ENCODE results near the gene MRPL3. TPM values are rescaled to one million over a fixed set of nuclear protein-coding genes. Genes with fewer than 3 reads are reported as not detected.

MRPL3 gene
- total RNA-seq, 2 donors from 2014 or later: 110 to 119 TPM

DNA sequence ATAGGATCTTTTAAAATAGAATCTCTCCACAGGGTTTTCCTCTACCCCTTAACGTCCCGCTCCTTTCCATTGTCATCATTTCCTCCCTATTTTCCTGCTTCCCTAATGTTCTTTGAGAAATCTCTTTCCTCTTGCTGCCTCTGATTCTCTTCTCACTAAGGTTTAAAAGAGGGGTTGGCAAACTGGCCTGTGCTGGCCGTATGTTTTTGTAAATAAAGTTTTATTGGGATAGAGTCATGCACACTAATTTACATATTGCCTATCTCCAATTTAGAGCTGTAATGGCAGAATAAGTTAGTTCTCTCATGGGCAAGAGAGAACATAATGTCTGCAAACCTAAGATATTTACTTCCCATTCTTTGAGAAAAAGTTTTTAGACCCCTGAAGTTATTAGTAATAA is 25.0 kb downstream of the MRPL3 start:
- H3K36me3 Mint-ChIP-seq (ENCODE audit: low read depth): peaks cover 23% of the 10 kb centered on the region
- no peak overlapping the region for H3K4me3 ChIP-seq (ENCODE audit: low read length)
- no peaks in the 10 kb centered on the region for H3K9me3 ChIP-seq (ENCODE audit: control insufficient read depth, low read length)
- no peak overlapping the region for H3K27ac Mint-ChIP-seq
- H3K27ac ChIP-seq (ENCODE audit: low read depth, low read length): no peak overlapping the region
- no peaks in the 10 kb centered on the region for H3K27me3 ChIP-seq (ENCODE audit: control insufficient read depth, insufficient read depth, low read length, poor library complexity, severe bottlenecking)
- peaks cover 3% of the 10 kb centered on the region for H3K4me1 Mint-ChIP-seq
- H3K36me3 ChIP-seq (ENCODE audit: control insufficient read depth, insufficient read depth, low read length): peaks cover 39% of the 10 kb centered on the region
- no peaks in the 10 kb centered on the region for H3K27me3 Mint-ChIP-seq (ENCODE audit: insufficient read depth)
- H3K4me1 ChIP-seq (ENCODE audit: control insufficient read depth, insufficient read depth, low read length): no peaks in the 10 kb centered on the region
- TF ChIP-seq, protein P1, sequence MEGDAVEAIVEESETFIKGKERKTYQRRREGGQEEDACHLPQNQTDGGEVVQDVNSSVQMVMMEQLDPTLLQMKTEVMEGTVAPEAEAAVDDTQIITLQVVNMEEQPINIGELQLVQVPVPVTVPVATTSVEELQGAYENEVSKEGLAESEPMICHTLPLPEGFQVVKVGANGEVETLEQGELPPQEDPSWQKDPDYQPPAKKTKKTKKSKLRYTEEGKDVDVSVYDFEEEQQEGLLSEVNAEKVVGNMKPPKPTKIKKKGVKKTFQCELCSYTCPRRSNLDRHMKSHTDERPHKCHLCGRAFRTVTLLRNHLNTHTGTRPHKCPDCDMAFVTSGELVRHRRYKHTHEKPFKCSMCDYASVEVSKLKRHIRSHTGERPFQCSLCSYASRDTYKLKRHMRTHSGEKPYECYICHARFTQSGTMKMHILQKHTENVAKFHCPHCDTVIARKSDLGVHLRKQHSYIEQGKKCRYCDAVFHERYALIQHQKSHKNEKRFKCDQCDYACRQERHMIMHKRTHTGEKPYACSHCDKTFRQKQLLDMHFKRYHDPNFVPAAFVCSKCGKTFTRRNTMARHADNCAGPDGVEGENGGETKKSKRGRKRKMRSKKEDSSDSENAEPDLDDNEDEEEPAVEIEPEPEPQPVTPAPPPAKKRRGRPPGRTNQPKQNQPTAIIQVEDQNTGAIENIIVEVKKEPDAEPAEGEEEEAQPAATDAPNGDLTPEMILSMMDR (conservative IDR thresholded peaks at IDR 0.05): no peak
- no peak for DNase-seq
- no peaks in the 10 kb centered on the region for H3K9me3 Mint-ChIP-seq
- no peak overlapping the region for H3K4me3 Mint-ChIP-seq
- 88% methylated on average over 2 of the region's 3 CpGs; no CpG with 5 or more reads in 1 of the 2 experiments for WGBS, 2 experiments (ENCODE audit: insufficient coverage in 1 of 2, insufficient read length in 1 of 2)
- H3K9ac ChIP-seq (ENCODE audit: extremely low read depth, low read length, poor library complexity, severe bottlenecking): no peak overlapping the region

DNA sequence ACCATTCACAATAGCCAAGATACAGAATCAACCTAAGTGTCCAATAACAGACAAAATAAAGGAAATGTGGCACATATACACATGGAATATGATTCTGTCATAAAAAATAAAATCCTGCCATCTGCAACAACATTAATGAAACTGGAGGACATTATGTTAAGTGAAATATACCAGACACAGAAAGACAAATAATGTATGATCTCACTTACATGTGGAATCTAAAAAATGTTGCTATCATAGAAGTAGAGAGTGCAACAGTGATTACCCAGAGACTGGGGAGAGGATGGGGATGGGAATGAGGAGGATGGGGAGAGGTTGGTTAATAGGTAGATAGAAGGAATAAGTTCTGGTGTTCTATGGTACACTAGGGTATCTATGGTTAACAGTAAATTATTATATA is 28.7 kb downstream of the MRPL3 start:
- H3K36me3 ChIP-seq (ENCODE audit: control insufficient read depth, insufficient read depth, low read length): peaks cover 37% of the 10 kb centered on the region
- no peaks in the 10 kb centered on the region for H3K27me3 ChIP-seq (ENCODE audit: control insufficient read depth, insufficient read depth, low read length, poor library complexity, severe bottlenecking)
- no peaks in the 10 kb centered on the region for H3K4me1 ChIP-seq (ENCODE audit: control insufficient read depth, insufficient read depth, low read length)
- no peaks in the 10 kb centered on the region for H3K27me3 Mint-ChIP-seq (ENCODE audit: insufficient read depth)
- H3K9me3 ChIP-seq (ENCODE audit: control insufficient read depth, low read length): no peaks in the 10 kb centered on the region
- TF ChIP-seq, protein P1 (conservative IDR thresholded peaks at IDR 0.05): no peak
- H3K4me3 ChIP-seq (ENCODE audit: low read length): no peak overlapping the region
- H3K36me3 Mint-ChIP-seq (ENCODE audit: low read depth): peaks cover 29% of the 10 kb centered on the region
- no peak for DNase-seq
- peaks cover 3% of the 10 kb centered on the region for H3K4me1 Mint-ChIP-seq
- H3K4me3 Mint-ChIP-seq: no peak overlapping the region
- no peak overlapping the region for H3K27ac ChIP-seq (ENCODE audit: low read depth, low read length)
- H3K9ac ChIP-seq (ENCODE audit: extremely low read depth, low read length, poor library complexity, severe bottlenecking): no peak overlapping the region
- no peaks in the 10 kb centered on the region for H3K9me3 Mint-ChIP-seq
- no peak overlapping the region for H3K27ac Mint-ChIP-seq

DNA sequence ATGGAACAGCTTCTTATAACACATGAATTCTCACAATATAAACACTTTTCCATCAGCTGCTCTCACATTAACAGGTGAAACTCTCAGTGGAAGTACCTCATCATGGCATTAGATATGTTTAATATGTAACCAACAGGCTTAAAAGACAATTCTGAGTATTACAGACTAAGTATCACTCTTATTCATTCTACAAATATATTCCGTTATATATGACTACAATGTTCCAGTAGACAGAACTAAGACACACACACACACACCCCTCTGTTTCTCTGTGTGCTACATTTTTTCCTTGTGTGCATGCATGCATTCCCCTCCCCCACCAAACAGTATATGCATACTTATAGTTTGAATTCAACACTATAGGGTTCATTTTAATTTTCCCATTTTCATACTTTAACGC is 32.4 kb downstream of the MRPL3 start:
- Mint-ChIP-seq H3K4me3 (no peak overlapping the region), H3K4me1 (no peaks in the 10 kb centered on the region), H3K9me3 (no peaks in the 10 kb centered on the region), H3K27ac (no peak overlapping the region), H3K36me3 (ENCODE audit: low read depth) (peaks cover 45% of the 10 kb centered on the region), H3K27me3 (ENCODE audit: insufficient read depth) (no peaks in the 10 kb centered on the region)
- Histone ChIP-seq H3K9ac (ENCODE audit: extremely low read depth, low read length, poor library complexity, severe bottlenecking) (no peak overlapping the region), H3K9me3 (ENCODE audit: control insufficient read depth, low read length) (no peaks in the 10 kb centered on the region), H3K4me1 (ENCODE audit: control insufficient read depth, insufficient read depth, low read length) (no peaks in the 10 kb centered on the region), H3K27me3 (ENCODE audit: control insufficient read depth, insufficient read depth, low read length, poor library complexity, severe bottlenecking) (no peaks in the 10 kb centered on the region), H3K4me3 (ENCODE audit: low read length) (no peak overlapping the region), H3K27ac (ENCODE audit: low read depth, low read length) (no peak overlapping the region), H3K36me3 (ENCODE audit: control insufficient read depth, insufficient read depth, low read length) (peaks cover 61% of the 10 kb centered on the region)
- DNase-seq: no peak
- 90% methylated on average over 2 of the region's 2 CpGs; no CpG with 5 or more reads in 1 of the 2 experiments for WGBS, 2 experiments (ENCODE audit: insufficient coverage in 1 of 2, insufficient read length in 1 of 2)
- TF ChIP-seq, protein P1 (conservative IDR thresholded peaks at IDR 0.05): no peak

Data from endodermal cell (in vitro differentiated cells).